D721Med (cell line): ENCODE measurements around the gene ZBTB32.
"Not testable (repeated sequence)": the region's sequence is repeated elsewhere in the genome, so short reads cannot be mapped to it uniquely, and the experiment has no call there.

ENCODE experiments used
- DNase-seq: peaks from one replicate; pipeline ENCODE4 v3.0.0; 2011; ENCODE audit warnings: low spot score; ENCODE audit not compliant: insufficient read length
- FAIRE-seq: peaks from 2 replicates; lab custom pipeline; 2011; peaks lifted over from hg19 to GRCh38; lab: Jason Lieb, UNC
- TF ChIP-seq, protein P1 (sequence below): IDR thresholded peaks from 2 replicates; pipeline ENCODE4 v1.5.1; 2012; ENCODE audit warnings: mild to moderate bottlenecking, control low read depth; ENCODE audit not compliant: insufficient read depth; ENCODE audit errors: missing control alignments

Gene ZBTB32

DNA sequence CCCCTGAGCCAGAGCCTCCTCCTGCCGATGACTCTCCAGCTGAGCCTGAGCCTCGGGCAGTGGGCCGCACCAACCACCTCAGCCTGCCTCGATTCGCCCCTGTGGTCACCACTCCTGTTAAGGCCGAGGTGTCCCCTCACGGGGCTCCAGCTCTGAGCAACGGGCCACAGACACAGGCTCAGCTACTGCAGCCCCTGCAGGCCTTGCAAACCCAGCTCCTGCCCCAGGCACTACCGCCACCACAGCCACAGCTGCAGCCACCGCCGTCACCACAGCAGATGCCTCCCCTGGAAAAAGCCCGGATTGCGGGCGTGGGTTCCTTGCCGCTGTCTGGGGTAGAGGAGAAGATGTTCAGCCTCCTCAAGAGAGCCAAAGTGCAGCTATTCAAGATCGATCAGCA, 17.0 kb downstream of the ZBTB32 start:
- DNase-seq = no peak
- TF ChIP-seq, protein P1, sequence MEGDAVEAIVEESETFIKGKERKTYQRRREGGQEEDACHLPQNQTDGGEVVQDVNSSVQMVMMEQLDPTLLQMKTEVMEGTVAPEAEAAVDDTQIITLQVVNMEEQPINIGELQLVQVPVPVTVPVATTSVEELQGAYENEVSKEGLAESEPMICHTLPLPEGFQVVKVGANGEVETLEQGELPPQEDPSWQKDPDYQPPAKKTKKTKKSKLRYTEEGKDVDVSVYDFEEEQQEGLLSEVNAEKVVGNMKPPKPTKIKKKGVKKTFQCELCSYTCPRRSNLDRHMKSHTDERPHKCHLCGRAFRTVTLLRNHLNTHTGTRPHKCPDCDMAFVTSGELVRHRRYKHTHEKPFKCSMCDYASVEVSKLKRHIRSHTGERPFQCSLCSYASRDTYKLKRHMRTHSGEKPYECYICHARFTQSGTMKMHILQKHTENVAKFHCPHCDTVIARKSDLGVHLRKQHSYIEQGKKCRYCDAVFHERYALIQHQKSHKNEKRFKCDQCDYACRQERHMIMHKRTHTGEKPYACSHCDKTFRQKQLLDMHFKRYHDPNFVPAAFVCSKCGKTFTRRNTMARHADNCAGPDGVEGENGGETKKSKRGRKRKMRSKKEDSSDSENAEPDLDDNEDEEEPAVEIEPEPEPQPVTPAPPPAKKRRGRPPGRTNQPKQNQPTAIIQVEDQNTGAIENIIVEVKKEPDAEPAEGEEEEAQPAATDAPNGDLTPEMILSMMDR = no peak

DNA sequence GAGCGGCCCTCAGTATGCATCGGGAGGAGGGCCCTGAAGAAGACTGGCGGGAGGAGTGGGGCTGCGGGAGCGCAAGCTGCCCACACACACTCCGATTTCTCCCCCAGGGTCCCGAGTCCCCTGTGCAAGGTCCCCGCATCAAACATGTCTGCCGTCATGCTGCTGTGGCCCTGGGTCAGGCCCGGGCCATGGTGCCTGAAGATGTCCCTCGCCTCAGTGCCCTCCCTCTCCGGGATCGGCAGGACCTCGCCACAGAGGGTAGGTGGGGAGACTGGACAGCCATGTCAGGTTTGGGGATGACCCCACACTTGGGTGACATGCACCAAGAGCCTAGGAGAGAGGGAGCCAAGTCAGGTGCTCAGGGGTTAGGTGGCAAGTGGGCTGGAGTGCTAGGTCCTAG, 18.1 kb downstream of the ZBTB32 start:
- TF ChIP-seq, protein P1 = no peak
- no peak for FAIRE-seq
- no peak for DNase-seq

More for the DNA sequence above, 17.0 kb downstream of the ZBTB32 start:
- no peak for FAIRE-seq

DNA sequence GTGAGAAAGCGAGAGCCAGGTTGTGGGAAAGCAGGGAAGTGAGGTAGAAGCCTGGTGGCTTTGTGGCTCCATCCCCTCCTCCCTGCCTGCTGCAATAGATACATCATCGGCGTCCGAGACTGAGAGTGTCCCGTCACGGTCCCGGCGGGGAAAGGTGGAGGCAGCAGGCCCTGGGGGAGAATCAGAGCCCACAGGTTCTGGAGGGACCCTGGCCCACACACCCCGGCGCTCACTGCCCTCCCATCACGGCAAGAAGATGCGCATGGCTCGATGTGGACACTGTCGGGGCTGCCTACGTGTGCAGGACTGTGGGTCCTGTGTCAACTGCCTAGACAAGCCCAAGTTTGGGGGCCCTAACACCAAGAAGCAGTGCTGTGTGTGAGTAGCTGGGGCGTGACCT, 18.5 kb downstream of the ZBTB32 start:
- DNase-seq = no peak
- FAIRE-seq = no peak
- TF ChIP-seq, protein P1 = no peak

DNA sequence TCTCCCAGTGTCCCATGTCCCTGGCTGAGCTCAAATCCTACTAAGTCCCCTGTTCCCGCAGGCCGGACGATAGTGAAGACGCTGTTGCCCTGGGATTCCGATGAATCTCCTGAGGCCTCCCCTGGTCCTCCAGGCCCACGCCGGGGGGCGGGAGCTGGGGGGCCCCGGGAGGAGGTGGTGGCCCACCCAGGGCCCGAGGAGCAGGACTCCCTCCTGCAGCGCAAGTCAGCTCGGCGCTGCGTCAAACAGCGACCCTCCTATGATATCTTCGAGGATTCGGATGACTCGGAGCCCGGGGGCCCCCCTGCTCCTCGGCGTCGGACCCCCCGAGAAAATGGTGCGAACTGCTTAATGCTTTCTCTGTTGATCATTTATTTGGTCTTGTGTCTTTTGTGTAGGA, 19.3 kb downstream of the ZBTB32 start:
- no peak for FAIRE-seq
- DNase-seq = no peak
- TF ChIP-seq, protein P1 = no peak

DNA sequence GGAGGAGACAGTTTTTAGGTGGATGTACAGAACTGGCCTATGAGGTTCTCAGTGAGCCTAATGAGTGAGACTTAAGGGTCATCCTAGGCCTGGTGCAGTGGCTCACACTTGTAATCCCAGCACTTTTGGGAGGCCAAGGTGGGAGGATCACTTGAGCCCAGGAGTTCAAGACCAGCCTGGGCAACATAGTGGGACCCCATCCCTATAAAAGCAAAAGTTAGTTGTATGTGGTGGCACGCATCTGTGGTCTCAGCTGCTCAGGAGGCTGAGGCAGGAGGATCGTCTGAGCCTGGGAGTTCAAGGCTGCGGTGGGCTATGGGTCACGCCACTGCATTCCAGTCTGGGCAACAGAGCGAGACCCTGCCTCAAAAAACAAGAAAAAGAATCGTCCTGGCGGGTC, 19.8 kb downstream of the ZBTB32 start:
- DNase-seq, FAIRE-seq: not testable (repeated sequence)

DNA sequence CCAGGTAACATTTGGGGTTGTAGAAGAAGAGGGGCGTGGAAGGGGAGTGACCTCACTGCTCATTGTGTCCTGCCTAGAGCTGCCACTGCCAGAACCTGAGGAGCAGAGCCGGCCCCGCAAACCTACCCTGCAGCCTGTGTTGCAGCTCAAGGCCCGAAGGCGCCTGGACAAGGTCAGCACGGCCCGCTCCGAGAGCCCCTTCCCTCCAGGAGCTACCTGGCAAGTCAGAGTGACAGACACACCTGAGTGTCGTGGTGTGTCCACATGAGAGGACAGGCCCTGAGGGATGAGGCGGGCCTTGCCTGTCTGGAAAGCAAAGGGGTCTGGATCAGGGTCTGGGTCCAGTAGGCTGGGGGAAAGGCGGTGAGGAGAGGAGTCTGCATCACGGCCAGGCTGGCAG, 20.2 kb downstream of the ZBTB32 start:
- FAIRE-seq (no peak), DNase-seq (no peak)
- TF ChIP-seq, protein P1 = no peak

DNA sequence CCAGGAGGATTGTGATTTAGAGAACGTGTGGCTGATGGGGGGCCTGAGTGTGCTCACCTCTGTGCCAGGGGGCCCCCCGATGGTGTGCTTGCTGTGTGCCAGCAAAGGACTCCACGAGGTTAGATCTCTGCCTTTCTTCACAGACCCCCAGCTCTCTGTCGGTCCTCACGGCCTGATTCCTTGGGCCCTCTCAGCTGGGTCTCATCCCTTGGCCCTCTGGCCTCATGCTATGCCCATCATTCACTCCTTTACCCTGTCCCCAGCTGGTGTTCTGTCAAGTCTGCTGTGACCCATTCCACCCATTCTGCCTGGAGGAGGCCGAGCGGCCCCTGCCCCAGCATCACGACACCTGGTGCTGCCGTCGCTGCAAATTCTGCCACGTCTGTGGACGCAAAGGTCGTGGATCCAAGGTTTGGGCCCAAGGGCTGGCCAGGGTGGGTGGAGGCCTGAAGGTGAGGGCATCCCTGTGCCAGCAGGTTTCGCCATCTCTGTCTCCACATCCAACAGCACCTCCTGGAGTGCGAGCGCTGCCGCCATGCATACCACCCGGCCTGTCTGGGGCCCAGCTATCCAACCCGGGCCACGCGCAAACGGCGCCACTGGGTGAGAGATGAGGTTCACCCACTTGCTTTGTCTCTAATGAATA, 21.0 kb downstream of the ZBTB32 start:
- DNase-seq (no peak), FAIRE-seq (no peak)
- TF ChIP-seq, protein P1 = no peak
